ENCODE results near the gene UBE2H. TPM values are rescaled to one million over a fixed set of nuclear protein-coding genes. Genes with fewer than 3 reads are reported as not detected.

UBE2H gene
- 129 and 162 TPM in 2 replicates for polyA plus RNA-seq (2012; rRNA removed)
- 170 and 186 TPM in 2 replicates for polyA plus RNA-seq (2012; cell fraction: cytosol; rRNA removed)
- polyA plus RNA-seq (2012; cell fraction: nucleus; rRNA removed), result 118 and 177 TPM in 2 replicates

- TF ChIP-seq YY1 (IDR thresholded peaks at IDR 0.05; ENCODE audit: low read depth), result 0 out of 2 replicates have a peak, but pooled peaks have one; percentile 49
- peak; percentile 96 for TF ChIP-seq POLR2AphosphoS5 (IDR thresholded peaks at IDR 0.05; ENCODE audit: low read depth, low read length)
- no peak; the same call in 1 of the 2 replicates for TF ChIP-seq GABPA (IDR thresholded peaks at IDR 0.05; ENCODE audit: low read depth)
- TF ChIP-seq TCF12 (IDR thresholded peaks at IDR 0.05), result peak; percentile 38; the same call in 1 of the 2 replicates
- peak; percentile 29; the same call in 1 of the 2 replicates for TF ChIP-seq SMC3 (IDR thresholded peaks at IDR 0.05; ENCODE audit: low read depth, low read length)
- no peak for TF ChIP-seq CTCF (IDR thresholded peaks at IDR 0.05)
- TF ChIP-seq MEF2A (IDR thresholded peaks at IDR 0.05; ENCODE audit: borderline replicate concordance, low read depth), result no peak
- no peak for TF ChIP-seq NFIC (IDR thresholded peaks at IDR 0.05; ENCODE audit: borderline replicate concordance)
- TF ChIP-seq, protein P1, sequence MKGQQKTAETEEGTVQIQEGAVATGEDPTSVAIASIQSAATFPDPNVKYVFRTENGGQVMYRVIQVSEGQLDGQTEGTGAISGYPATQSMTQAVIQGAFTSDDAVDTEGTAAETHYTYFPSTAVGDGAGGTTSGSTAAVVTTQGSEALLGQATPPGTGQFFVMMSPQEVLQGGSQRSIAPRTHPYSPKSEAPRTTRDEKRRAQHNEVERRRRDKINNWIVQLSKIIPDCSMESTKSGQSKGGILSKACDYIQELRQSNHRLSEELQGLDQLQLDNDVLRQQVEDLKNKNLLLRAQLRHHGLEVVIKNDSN (IDR thresholded peaks at IDR 0.05; ENCODE audit: borderline replicate concordance, low read depth), result no peak
- peak; percentile 45; the same call in 1 of the 2 replicates for TF ChIP-seq FOSL2 (IDR thresholded peaks at IDR 0.05; ENCODE audit: borderline replicate concordance, low read depth)
- peak; percentile 94 for TF ChIP-seq CHD2 (IDR thresholded peaks at IDR 0.05; ENCODE audit: low read length, partially characterized antibody)
- peak; percentile 76 for TF ChIP-seq RFX5 (IDR thresholded peaks at IDR 0.05; ENCODE audit: low read length)
- peak; percentile 81 for TF ChIP-seq MXI1 (IDR thresholded peaks at IDR 0.05; ENCODE audit: low read depth, low read length)
- TF ChIP-seq EP300 (IDR thresholded peaks at IDR 0.05; ENCODE audit: borderline replicate concordance in 1 of 2, low read depth in 1 of 2, low read length in 1 of 2), result peak in 1 of 2 experiments; percentile 13; a peak in 1 of 4 replicates
- peak; percentile 94 for TF ChIP-seq TAF1 (IDR thresholded peaks at IDR 0.05; ENCODE audit: borderline replicate concordance, low read depth, low read length)
- TF ChIP-seq, protein P2, sequence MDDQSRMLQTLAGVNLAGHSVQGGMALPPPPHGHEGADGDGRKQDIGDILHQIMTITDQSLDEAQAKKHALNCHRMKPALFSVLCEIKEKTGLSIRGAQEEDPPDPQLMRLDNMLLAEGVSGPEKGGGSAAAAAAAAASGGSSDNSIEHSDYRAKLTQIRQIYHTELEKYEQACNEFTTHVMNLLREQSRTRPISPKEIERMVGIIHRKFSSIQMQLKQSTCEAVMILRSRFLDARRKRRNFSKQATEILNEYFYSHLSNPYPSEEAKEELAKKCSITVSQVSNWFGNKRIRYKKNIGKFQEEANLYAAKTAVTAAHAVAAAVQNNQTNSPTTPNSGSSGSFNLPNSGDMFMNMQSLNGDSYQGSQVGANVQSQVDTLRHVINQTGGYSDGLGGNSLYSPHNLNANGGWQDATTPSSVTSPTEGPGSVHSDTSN (IDR thresholded peaks at IDR 0.05), result no peak; the same call in 1 of the 2 replicates
- TF ChIP-seq REST (IDR thresholded peaks at IDR 0.05; ENCODE audit: low read depth, low read length), result peak; percentile 72; the same call in 1 of the 2 replicates
- TF ChIP-seq RCOR1 (IDR thresholded peaks at IDR 0.05; ENCODE audit: low read length), result peak; percentile 55
- peak; percentile 16; the same call in 1 of the 2 replicates for TF ChIP-seq RAD21 (IDR thresholded peaks at IDR 0.05; ENCODE audit: low read length)
- no peak for TF ChIP-seq MAX (IDR thresholded peaks at IDR 0.05; ENCODE audit: low read depth)
- TF ChIP-seq SIN3A (IDR thresholded peaks at IDR 0.05; ENCODE audit: borderline replicate concordance, low read depth, low read length), result peak; percentile 81; the same call in 1 of the 2 replicates
- peak; percentile 32; the same call in 1 of the 2 replicates for TF ChIP-seq JUND (IDR thresholded peaks at IDR 0.05)
- peak within 1 kb of the TSS; percentile 12; the same call in 1 of the 2 replicates for H2AFZ ChIP-seq (ENCODE audit: low read depth)
- peaks cover 9% of the 10 kb centered on the region for H4K20me1 ChIP-seq (ENCODE audit: insufficient read depth)
- H3K4me3 ChIP-seq (ENCODE audit: low read depth in 2 of 2, low read length in 1 of 2), result peak within 1 kb of the TSS; percentile 78 to 86
- ChIA-PET CTCF (interaction anchor here (1.1 to 3.0 kb wide), 3 partner anchors 58 to 168 kb away, joined by 3 to 22 read pairs (median 3); no protein-coding TSS in a partner anchor), POLR2A (interaction anchor here (1.2 kb wide), 1 partner anchor 100 kb away, joined by 5 read pairs; no protein-coding TSS in a partner anchor)
- peak within 1 kb of the TSS; percentile 83 for H3K4me2 ChIP-seq
- peaks cover 8 to 14% of the 10 kb centered on the region in 2 experiments for H3K4me1 ChIP-seq (ENCODE audit: control insufficient read depth in 1 of 2, insufficient read depth in 2 of 2, low read depth in 1 of 2, low read length in 1 of 2)
- no peaks in the 10 kb centered on the region for H3K9me3 ChIP-seq
- peak within 1 kb of the TSS; percentile 90 to 97 for H3K27ac ChIP-seq (ENCODE audit: low read depth in 2 of 2, low read length in 1 of 2)
- H3K9ac ChIP-seq, result peak within 1 kb of the TSS; percentile 83
- H3K79me2 ChIP-seq (ENCODE audit: insufficient read depth), result peaks cover 49% of the 10 kb centered on the region
- H3K36me3 ChIP-seq (replicated peaks in 1 of 2; ENCODE audit: control insufficient read depth in 1 of 2, insufficient read depth in 2 of 2, low read length in 1 of 2), result peaks cover 0 to 5% of the 10 kb centered on the region in 2 experiments
- peak; percentile 100 for DNase-seq
- H3K27me3 ChIP-seq (ENCODE audit: insufficient read depth), result no peaks in the 10 kb centered on the region
- no peaks in the 10 kb centered on the region for H3K9me2 ChIP-seq
- H3F3A ChIP-seq (replicated peaks; ENCODE audit: insufficient read depth), result peaks cover 49% of the 10 kb centered on the region
- WGBS (ENCODE audit: low lambda C conversion rate), result 8% methylated on average over 49 of the region's 58 CpGs
Observed at GRCh38 chr7:129952653-129953560, at the start of gene UBE2H. Gene UBE2H (minus strand): TSS chr7:129952960. CDS start chr7:129952555, 405 bp downstream.

Data from SK-N-SH (cell line).